GM12865 (cell line): ENCODE data around the gene GPR68.

Experiments
- DNase-seq: peaks from one replicate; pipeline ENCODE4 v3.0.0; 2010; ENCODE audit warnings: low read depth
- H3K4me3 ChIP-seq: 2 replicates; pipeline ENCODE4 v1.5.1; 2011; ENCODE audit warnings: mild to moderate bottlenecking, low read depth, low read length, control low read depth
- TF ChIP-seq, protein P1 (sequence below): IDR thresholded peaks from 2 replicates; pipeline ENCODE4 v1.5.1; 2011; ENCODE audit warnings: low read length, control low read depth, low read depth, inconsistent platforms; ENCODE audit not compliant: insufficient read depth; ENCODE audit errors: missing control alignments

GPR68 gene, protein sequence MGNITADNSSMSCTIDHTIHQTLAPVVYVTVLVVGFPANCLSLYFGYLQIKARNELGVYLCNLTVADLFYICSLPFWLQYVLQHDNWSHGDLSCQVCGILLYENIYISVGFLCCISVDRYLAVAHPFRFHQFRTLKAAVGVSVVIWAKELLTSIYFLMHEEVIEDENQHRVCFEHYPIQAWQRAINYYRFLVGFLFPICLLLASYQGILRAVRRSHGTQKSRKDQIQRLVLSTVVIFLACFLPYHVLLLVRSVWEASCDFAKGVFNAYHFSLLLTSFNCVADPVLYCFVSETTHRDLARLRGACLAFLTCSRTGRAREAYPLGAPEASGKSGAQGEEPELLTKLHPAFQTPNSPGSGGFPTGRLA

DNA sequence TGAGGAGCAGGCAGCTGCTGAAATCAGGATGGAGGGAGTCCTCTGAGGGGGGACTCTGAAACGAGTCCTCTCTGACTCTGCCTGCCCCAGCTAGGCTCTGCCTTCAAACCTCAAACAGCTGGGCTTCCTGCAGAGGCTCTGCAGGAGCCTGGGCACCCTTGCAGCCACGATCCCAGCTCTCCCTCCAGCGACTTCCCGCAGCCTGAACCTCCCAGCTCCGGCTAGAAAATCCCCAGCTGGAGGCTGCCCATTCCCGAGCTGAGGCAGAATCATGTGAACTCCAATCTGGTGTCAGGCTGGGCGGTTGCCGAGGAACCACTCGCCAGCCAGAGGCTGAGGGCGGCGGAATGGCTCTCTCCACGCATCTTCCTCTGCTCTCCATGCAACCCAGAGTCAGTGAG is at the start of gene GPR68:
Gene GPR68, minus strand, starts transcription at position 204 of the 401 bp plus-strand sequence. CDS start 9,654 bp downstream, outside the sequence.
- TF ChIP-seq, protein P1, sequence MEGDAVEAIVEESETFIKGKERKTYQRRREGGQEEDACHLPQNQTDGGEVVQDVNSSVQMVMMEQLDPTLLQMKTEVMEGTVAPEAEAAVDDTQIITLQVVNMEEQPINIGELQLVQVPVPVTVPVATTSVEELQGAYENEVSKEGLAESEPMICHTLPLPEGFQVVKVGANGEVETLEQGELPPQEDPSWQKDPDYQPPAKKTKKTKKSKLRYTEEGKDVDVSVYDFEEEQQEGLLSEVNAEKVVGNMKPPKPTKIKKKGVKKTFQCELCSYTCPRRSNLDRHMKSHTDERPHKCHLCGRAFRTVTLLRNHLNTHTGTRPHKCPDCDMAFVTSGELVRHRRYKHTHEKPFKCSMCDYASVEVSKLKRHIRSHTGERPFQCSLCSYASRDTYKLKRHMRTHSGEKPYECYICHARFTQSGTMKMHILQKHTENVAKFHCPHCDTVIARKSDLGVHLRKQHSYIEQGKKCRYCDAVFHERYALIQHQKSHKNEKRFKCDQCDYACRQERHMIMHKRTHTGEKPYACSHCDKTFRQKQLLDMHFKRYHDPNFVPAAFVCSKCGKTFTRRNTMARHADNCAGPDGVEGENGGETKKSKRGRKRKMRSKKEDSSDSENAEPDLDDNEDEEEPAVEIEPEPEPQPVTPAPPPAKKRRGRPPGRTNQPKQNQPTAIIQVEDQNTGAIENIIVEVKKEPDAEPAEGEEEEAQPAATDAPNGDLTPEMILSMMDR = no peak
- H3K4me3 ChIP-seq = peak within 1 kb of the TSS; percentile 40
- no peak for DNase-seq

DNA sequence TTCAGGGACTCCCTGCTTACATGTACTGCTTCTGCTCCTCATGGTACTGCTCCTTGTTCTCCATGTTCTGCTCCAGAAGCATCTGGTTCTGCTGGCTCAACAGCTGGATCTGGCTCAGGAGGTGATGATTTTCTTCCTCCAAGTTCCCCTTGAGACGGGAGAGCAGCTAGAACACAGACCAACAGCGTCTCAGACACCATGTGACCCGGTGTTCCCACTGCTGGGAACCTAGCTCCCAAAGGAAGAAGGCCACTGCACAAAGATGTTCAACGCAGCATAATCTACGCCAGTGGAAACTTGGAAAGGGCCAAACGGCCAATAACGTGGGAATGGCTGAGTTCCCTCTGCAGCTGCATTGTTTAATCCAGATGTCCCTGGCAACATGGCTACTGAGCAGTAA is 49.6 kb upstream of the GPR68 start:
- DNase-seq = no peak
- TF ChIP-seq, protein P1 = no peak
- no peak overlapping the region for H3K4me3 ChIP-seq

DNA sequence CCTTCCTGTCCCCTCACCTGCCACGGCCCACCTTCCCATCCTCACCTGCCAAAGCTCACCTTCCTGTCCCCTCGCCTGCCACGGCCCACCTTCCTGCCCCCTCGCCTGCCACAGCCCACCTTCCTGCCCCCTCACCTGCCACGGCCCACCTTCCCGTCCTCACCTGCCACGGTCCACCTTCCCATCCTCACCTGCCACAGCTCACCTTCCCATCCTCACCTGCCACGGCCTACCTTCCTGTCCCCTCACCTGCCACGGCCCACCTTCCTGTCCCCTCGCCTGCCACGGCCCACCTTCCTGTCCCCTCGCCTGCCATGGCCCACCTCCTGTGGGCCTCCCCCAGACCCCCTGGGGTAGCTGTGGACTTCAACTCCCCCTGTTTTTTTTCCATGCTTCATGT is 48.8 kb upstream of the GPR68 start:
- peak; percentile 29 for DNase-seq
- no peak overlapping the region for H3K4me3 ChIP-seq
- TF ChIP-seq, protein P1 = no peak

DNA sequence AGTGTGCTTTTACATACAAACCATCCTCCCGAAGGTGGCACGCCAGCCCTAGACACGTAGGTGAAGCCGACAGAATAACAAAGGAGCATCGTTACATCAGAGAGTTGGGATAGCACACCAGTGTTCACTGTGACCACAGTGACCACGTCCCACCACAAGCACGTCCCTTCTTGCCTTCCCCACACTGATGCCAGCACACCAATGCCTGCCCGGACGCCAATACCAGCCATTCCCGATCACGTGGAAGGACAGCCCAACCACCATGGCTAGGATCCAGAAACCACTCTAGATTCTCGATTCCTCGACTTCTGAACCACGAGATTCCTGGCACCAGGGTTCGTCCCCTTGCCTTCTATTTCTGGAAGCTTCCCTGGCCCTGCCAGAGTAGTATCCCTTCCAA is 48.0 kb upstream of the GPR68 start:
- no peak overlapping the region for H3K4me3 ChIP-seq
- TF ChIP-seq, protein P1 = no peak
- no peak for DNase-seq

DNA sequence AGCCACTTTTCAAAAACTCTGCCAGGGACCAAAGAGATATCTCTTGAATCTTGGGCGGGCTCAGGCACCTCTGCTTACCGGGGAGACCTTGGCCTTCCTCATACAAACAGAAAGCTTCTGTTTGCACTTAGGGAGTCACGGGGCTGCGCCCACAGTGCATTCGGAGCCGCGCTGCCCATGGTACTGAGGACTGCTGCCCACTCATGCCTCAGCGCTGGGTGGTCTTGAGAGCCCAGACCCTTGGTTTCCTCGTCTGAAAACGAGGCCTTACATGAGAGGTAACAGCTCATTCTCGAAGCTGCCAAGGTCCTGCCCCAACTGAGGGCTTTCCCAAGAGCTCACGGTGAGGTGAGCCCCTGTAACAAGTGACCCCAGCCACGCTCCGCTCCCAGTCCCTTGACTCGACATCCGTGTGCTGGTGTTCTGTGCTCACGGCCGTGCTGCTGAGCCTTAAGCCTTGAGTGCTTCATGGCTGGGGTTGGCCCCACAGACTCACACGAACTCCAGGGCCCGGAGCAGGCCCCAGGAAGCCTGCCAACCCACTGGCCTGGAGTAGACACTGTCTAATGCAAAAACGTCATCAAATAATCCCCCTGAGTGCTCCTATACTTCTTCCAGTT is 47.4 kb upstream of the GPR68 start:
- TF ChIP-seq, protein P1 = no peak
- no peak overlapping the region for H3K4me3 ChIP-seq
- no peak for DNase-seq

DNA sequence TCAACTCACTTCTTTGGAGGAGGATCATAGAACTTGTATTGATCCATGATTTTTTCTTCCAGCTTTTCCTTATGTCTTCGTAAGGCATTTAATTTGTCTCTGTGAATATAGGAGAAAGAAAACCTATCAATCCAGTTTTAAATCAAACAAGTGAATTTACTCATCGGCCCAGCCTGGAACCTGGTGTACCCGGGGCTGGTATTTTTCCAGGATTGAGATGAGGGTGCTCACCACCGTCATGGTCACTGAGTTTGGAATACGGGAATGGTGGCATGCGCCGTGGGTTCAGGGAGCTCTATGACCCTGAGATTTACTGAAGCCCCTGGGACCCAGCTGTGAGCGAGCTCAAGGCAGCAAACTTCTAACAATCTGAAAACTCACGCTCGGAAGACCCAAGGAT is 46.5 kb upstream of the GPR68 start:
- TF ChIP-seq, protein P1 = no peak
- no peak for DNase-seq
- H3K4me3 ChIP-seq = no peak overlapping the region
